ENCODE measurements around the gene FBXW4.
A peak's percentile ranks its signal among the peaks of the same experiment; 100 is the strongest.

FBXW4 gene

DNA sequence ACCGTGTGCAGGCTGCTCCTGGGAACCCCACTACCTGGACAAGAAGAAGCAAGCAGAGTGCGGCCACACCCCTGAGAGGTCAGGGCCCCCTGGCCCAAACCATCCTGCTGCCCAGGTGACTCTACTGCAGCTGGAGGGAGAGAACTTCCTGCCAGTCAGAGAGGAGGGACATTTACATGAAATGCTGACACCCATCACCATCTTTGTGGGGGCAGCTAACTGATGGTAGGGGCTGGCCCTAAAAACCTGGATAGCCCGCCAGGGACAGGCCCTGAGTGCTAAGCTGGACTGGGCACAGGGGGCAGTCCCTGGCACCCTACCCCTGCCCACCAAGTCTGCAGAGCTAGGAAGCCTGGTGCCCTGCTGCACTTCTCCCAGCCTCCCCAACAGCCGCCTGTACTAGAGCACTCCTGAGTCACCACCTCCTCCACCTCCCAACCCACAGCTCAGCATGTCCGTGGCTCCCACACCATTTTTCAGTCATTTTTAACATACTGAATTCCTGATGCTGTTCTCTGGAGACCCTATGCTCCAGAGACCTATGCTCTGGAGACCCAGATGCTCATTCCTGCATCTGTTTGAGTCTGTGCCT is 79.3 kb downstream of the FBXW4 start:
- DNase-seq = no peak

DNA sequence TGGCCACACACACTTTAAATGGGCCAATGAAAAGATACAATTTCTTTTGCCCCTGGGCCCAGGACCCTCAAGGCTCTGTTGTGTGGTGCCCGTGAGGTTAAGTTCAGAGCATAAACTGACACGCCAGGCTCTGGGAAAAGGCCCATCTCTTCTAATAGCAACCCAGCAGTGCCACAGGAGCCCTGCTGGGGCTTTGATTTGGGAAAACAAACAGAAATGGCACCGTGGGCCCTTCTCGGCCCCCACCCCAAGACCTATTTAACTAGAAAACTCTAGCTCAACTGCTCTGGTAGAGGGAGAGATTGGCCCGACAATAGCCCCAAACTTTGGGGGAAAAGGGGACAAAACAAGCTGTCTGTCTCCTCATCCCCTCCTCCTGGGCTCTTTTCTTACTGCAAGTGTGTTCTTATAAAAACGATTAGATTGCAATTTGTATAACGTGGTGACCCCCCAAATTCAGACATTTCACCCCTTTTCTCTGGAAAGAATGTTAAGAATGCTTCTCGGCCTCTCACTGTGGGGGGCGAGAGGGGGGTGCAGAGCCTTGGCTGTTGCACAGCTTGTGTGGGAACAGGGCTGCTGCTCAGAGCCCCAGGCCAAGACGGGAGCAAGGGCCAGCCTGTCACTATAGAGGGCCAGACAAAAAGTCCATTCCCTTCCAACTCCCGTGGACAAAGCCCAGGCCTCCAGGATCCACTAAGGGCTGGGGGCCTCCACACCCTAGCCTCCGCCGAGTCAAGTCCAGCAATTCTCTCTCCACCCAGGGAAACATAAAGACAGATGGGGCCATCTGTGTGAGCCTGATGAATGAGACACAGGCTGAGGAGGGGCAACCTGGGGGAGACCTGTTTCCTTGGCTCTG is 80.1 kb downstream of the FBXW4 start:
- no peak for DNase-seq

DNA sequence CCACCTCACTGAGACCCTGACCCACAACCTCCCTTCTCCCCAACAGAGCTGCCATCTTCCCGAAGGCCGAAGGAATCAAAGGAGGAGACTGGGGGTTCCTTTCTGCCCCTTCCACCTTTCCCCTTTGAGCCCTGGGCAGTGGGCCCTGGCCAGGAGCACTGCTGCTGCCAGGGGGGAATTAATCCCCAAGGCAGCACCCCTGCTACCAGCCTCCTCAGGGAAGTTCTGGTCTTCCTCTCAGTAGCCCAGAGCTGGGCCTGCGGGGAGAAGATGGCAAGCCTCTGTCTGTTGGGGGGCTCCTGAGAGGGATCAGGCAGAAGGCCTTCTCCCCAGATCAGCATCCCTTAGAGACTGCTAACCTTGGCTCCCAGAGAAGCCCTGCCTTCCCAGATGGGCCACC is 81.3 kb downstream of the FBXW4 start:
- no peak for DNase-seq

DNA sequence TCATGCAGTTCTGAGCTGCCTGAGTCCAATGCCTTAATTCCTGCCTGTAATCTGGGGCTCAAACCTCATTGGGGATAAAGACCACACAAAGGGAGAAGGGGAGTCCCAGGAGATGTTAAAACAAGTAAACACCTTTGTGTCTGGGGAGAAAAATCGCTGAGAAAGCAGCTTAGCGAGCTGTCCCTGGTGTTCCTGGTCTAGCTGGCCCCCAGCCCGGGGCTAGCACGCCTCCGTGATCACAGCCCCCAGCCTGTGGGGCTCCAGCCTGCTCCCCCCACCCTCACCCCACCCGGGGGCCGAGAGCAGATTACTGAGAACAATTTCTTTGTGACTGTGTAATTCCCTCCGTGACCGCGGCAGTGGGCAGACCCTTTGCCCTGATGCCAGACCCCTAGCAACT is 82.1 kb downstream of the FBXW4 start:
- no peak for DNase-seq

DNA sequence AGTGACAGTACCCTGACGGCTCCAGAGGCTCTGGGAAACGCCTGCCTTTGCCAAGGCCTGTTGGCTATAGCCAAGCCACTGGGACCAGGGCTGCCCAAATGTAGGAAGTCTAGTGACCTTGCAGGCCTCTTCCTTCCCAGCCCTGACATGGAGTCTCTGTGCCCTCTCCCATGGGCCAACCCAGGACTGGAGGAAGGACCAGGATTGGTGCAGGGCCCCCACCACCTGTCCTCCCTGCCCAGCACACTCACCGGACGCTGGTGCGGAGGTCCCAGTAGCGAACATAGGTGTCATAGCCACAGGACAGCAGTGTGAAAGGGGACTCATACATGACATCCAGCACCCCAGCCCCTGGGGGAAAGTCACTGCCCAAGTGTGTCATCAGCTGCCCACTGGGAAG is 82.9 kb downstream of the FBXW4 start:
- DNase-seq = no peak

DNA sequence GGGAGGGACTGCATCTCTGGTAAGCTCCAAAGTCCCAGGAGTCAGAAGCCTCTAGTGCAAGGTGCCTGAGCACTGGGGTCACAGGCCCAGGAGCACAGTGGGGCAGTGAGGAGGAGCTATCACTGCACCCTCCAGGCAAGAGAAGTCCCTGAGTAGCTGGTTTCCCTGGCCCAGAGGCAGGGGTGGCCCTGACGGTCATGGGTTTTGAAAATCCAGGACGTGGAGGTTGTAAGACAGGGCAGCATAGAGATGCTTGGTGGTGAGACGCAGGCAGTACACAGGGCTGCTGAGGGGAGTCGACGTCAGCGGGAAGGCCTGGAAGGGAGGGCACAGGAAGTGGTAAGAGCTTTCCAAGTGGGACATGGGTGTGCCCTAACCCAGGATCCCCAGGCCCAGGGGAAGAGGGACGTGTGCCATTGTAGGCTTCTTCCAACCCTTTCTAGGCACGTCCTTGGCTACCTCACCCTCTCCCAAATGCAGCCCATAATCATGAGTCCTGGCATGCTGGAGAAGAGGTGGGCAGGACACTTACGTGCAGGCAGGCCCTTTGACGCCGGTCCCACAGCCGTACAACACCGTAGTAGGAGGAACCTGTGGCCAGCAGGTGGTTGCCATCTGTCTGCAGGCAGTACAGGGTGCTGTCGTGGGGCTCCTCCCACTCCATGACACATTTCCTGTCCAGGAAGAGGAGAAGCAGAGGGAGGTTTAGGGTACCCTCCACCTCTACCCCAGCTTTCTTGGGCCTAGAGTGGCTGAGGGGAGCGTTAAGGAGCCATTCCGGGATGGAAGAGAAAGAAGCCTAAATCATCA is 83.7 kb downstream of the FBXW4 start:
- no peak for DNase-seq

DNA sequence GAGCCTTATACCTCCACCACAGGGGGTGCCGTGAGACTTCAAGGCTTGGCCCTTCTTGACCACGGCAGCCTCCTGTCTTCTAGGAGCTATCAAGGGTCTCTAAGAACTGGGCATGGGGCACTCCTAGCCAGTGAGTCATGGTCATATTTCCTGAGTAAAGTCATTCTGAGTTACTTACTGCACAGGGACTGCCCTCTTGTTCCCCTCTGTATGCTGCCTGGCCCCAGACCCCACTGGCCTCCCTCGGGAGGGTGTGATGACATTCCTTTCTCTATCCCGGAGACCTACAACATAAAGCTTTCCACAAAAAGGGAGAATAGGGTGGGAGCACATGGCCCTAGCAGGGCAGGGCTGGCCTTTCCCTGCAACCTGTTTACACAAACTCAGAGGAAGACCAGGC is 85.5 kb downstream of the FBXW4 start:
- DNase-seq = peak in 2 of 3 donors; percentile 20 to 37

DNA sequence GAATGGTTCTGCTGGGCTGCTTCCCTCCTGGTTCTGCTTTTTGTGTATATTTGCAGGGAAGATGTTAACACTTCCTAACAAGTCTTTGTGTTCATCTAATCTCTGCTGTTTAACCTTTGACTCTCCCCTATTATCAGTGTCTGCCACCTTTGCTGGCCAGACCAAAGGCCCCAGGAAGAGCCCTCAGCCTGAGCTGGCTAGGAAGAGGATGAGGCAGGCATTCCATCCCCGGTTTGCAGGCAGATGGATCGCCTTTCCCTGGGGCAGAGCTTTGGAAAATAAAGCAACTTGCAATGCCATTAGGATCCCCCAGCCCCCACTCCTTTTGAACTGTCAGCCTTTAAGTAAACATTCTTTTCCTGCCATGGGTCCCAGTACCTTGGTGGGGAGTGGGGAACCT is 87.8 kb downstream of the FBXW4 start:
- no peak for DNase-seq

DNA sequence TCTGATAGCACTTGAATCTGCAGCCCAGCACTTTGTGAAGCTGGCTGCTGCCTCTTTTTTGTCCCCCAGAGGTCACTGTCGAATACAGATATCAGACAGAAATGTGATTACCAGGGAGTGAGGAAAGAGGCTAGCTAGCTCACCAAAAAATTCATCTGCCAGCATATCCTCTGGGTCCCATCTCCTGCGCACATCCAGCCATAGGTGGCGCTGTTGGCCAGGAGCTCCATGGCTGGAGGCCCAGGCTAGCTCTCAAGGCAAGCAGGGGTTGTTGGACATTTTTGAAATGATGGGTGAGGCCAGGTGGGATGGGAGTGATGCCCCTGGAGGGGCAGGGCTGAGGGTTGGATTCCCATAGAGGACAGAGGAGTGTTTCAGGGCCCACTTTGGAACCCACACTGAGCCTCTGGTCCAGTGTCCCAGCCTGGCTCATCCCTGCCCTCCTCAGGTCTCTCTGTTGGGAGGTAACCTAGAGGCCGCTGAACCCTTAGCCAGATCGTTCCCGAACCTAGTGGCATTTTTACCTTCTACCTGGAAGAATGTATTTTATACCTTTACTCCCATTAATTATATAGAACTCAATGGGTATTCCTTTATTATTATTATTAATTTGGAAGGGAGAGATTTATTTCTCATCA is 92.1 kb downstream of the FBXW4 start:
- DNase-seq = peak; percentile 73 to 78 (median 76)

DNA sequence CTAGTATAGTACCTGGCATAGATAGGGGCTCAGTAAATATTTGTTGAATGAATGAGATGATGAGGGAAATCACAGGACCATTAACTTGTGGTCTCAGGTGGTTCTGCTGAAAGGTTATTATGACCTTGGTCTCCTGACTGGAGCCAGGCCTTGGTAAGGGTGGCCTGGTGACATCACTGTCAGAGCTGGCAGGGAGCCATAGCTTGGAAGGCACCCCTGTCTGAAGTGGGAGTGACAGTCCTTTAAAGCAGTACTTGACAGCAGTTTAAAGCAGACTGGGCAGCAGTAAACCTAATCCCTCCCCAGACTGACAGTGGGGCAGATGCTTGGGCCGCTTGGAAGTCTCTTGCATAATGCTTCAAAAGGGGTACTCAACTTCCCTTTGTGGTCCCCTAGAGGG is 93.4 kb downstream of the FBXW4 start:
- DNase-seq = no peak

DNA sequence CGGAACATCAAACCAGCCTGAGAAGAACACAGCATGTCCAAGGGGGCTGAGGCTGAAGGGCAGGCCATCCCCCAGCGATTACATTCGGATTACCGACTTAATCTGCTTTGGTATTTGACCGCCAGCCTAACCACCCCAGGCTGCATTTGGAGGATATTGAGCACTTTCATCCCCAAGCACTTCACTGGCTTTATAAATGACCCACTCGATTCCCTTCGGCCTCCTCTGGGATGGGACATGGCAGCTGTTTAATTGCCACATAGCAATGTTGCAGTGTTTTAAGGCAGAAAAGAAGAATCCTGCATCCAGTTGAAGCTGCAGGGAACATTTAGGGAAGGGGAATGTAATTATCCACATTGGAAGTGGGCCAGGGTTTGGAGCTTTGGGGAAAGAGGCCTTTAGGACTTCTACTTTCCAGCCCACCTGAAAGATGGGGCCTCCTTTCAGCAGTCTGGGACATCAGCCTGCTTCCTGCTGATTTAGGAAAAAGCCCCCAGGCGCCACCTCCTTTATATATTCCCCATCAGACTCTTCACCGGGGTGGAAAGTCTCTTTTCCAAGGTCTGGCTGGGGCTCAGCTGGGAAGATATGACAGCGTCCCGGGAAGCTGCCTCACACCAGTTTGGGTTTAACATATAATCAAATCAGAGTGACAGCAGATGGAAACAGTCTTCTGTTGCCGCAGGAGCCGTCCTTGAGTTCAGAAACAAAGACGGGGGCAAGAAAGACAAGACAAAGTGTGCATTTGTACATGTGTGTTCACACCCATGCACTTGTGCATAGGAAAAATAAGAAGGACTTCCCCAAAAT is 97.7 kb downstream of the FBXW4 start:
- no peak for DNase-seq

DNA sequence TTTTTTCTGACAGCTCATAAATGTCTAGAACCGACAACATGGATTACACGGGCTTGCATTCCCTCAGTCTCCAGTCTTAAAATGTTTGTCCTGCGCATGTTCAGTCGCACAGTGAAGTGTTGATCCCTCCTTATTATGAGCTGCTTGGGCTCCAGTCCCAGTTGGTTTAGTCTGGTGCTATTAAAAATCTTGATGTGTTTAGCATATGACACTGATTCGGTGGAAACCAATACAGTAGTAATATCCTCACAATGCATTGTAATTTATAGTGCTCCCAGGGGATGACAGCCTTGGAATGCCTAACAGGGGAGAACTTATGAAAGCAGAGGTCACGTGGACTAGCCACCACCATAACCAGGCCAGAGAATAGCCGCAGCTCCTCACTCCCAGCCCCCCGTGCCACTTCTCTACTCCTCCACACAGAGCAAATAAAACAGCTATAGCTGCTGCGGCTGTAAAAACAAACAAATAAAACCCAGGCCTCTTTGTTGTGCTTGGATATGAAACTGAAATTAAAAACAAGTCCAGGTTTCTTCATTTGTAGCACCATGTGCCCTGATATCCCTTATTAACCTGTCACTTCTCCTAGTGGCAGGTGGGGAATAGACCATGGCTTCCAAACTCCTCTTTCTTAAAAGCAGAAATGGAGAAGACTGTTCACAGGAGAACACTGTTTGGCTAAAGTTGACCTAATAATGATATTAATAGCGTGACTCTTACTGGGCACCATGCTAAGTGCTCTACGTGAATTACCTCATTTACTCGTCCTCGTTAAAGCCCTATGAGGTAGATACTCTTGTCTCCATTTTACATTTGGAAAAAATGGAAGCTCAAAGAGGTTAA is 99.2 kb downstream of the FBXW4 start:
- no peak for DNase-seq

DNA sequence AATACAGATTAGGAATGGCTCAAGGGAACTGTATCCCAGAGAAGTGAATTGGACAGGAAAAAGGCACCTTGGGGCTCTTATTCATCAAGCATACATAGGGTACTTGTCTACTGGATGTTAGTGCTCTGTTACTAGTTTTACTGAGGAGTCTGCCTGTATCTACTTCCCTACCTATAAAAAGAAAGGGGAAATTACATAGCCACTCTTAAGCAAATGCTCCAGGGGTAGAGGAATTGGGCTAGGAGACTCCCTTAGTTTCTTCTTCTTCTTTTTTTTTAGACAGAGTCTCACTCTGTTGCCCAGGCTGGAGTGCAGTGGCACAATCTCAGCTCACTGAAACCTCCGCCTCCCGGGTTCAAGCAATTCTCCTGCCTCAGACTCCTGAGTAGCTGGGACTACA is 101.6 kb downstream of the FBXW4 start:
- peak; percentile 55 to 69 (median 68) for DNase-seq

DNA sequence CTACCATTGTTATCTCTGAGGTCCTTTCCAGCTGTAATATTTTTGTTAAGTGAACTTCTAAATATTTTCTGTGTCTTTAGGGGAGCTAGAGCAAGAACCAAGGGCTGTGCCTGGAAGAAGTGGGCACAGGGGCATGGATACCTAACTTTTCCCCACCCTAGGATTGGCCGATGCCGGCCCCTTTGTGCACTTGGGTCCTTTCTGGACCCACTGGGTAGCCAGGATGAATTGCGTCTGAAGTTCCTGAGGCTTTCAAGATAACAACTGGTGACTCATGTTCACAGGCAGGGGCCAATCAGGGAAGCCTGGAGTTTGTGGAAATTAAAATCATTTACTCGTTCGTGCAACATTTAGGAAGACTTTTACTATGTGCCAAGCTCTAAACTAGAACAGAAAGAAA is 106.1 kb downstream of the FBXW4 start:
- no peak for DNase-seq

DNA sequence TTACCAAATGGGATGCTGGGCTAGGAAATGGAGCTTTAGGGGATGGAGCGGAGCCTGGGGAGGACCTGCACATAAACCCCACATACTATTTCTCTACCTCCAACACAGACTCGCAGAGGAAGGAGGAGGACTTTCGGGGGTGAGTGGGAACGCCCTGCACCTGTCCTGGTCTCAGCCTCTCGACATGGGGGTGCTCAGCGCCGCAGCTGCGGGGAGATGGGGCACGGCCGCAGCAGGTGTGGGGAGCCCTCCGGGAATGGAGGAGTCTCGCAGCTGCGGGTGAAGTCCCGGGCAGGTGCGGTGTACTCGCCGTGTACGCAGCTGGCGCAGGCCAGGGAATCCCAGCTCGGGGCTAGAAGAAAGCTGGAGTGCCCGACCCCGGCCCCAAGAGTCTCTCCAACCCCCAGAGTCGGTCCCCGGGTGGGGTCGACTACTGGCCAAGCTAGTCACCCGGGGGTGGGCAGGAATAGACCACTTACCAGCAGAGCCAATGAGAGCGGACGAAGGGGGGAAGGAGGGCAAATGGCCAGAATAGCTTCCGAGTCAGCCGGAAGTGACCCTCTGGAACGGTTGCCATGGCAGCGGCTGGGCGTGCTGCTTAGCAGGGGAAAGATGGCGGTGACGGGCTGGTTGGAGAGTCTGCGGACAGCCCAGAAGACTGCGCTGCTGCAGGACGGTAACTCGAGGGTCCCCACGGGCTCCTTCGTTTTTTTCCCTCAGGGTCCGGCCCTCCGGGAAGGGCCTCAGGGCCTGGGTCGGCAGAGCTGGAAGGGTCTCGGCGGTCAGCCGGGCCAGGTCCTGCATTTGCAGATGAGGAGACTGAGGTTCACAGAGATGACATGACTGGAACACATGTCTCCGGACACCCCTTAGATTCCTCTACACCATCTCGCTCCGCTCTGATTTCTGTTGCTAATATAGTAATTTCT is 107.0 kb downstream of the FBXW4 start, which contains the start of the genes DPCD and POLL:
Gene DPCD, plus strand, starts transcription at position 597 of the 929 bp plus-strand sequence. Its CDS starts 16 bp downstream, at position 613.
Gene POLL, minus strand, starts transcription at position 533 of the 929 bp plus-strand sequence. CDS start 897 bp downstream, outside the sequence.
- peak; percentile 97 to 98 (median 98) for DNase-seq

DNA sequence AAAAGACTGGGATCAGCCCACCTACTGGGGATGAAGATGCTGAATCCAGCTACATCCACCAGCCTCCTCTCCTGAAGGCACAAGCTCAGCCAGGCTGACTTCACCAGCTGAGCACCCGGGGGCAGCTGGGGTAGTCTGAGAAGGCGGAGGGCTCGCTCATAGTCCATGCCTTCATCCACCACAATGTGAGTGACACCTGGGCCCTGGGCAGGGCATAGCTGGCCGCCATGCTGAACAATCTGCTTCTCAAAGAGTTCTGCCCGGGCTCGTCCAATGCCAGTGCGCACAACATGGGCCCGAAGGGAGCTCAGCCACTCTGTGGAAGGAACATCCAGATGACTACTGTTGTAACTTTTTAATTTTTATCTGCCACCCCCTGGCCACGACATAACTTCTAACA is 109.1 kb downstream of the FBXW4 start:
- no peak for DNase-seq

DNA sequence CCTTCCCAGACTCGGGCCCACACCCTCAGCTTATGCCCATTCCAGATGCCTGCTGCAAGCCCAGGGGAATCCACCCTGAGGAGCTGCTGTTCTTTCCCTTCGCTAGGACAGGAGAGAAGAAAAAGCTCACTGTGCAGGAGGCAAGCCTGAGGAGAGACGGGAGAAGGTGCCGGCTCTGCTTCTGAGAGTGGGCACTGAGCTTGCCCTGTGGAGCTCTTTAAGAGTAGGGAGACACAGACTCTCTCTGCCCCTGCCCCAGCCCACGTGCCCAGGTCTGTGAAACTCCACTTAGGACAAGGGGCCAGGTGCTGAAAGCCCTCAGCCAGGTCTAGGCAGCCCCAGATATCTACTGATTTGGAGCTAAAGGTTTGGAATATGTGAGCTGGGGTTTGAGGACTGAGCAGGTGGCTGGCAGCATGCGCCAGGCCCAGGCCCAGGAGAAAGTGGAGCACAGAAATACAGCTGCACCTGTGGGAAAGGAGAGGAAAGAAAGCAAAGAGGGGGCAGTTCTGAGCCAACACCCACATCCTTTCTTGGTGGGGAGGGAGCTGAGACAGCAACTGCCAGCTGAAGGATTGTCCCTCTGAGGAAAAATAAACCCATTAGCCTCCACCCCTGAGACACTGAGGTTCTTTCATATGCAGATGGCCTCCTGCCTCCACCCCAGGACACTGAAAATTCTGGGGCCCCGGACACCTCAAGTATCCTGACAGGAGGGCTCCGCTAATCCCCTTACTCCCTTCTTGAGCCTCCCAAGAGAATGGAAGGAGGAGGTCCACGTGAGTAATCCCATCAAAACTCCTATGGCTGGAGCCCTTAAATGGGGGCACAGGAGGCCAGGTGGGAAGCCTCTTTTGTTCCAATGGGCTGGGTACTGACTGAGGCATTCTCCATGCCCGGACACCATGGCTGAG is 114.2 kb downstream of the FBXW4 start:
- no peak for DNase-seq

DNA sequence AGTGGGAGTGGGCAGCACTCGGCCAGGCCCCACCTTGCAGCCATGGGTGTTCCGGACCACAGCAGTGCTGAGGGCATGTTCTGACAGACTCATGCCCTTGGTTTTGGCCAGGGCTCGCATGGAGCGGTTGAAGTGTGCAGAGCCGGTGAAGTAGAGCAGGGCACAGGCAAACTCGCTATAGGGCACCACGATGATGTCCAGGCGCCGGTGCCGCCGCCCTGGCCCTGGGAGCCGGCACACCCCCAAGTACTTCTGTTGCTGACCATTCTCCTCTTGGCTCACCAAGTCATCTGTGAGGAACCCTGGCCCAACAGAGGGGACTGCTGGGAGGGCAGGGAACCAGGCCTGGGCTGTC is 115.5 kb downstream of the FBXW4 start:
- no peak for DNase-seq
